ENCODE data around the gene IL31RA.

GRCh38 chr5:55851675-55851979, 470 bp downstream of the IL31RA start:
- TF ChIP-seq CTCF (IDR thresholded peaks at IDR 0.05; ENCODE audit: borderline replicate concordance, extremely low read depth, low read length, poor library complexity, severe bottlenecking), result no peak
- TF ChIP-seq EZH2 (IDR thresholded peaks at IDR 0.05; ENCODE audit: borderline replicate concordance, low read depth, low read length, severe bottlenecking), result no peak

All from DND-41 (cell line).